K562 (cell line): ENCODE data around the gene OPA3. TPM values are rescaled to one million over a fixed set of nuclear protein-coding genes. Genes with fewer than 3 reads are reported as not detected.

Source experiments
- ARID1B ChIP-seq: fragments of 450-650 bp; IDR thresholded peaks from 2 replicates; pipeline ENCODE4 v1.6.1; 2016; ENCODE audit warnings: antibody characterized with exemption, mild to moderate bottlenecking, inconsistent platforms
- ATF1 ChIP-seq, 2 experiments: fragments of 450-650 bp in 1 of 2; IDR thresholded peaks; 2 replicates each; pipeline ENCODE4 v1.6.1; 2016; ENCODE audit warnings: missing compliant biosample characterization in 1 of 2, missing genetic modification characterization in 1 of 2
- BCL6 ChIP-seq: fragments of 250-450 bp; sonication (Bioruptor Pico); IDR thresholded peaks from 2 replicates; pipeline ENCODE4 v1.4.0; 2020
- EGR1 ChIP-seq: fragments of 450-650 bp; conservative IDR thresholded peaks from 2 replicates; pipeline ENCODE4 v1.6.1; 2017; ENCODE audit warnings: mild to moderate bottlenecking
- FOSL1 ChIP-seq: fragments of 200-800 bp; sonication (Bioruptor generic); conservative IDR thresholded peaks from 2 replicates; pipeline ENCODE4 v1.6.1; 2016; ENCODE audit warnings: missing genetic modification characterization, missing compliant biosample characterization
- FOXK1 ChIP-seq: sonication (generic); formaldehyde crosslinking; IDR thresholded peaks from 2 replicates; pipeline ENCODE4 v1.8.0; 2022; ENCODE audit warnings: missing genetic modification reagents, mild to moderate bottlenecking, borderline replicate concordance
- HDAC2 ChIP-seq: fragments of 450-650 bp; IDR thresholded peaks from 2 replicates; pipeline ENCODE4 v1.6.1; 2016; ENCODE audit warnings: mild to moderate bottlenecking
- HDAC3 ChIP-seq: fragments of 450-650 bp; IDR thresholded peaks from 2 replicates; pipeline ENCODE4 v1.6.1; 2018; ENCODE audit warnings: borderline replicate concordance, mild to moderate bottlenecking, moderate library complexity; ENCODE audit not compliant: partially characterized antibody
- JUNB ChIP-seq: fragments of 450-650 bp; formaldehyde crosslinking; conservative IDR thresholded peaks from 2 replicates; pipeline ENCODE4 v1.4.0; 2020; ENCODE audit warnings: mild to moderate bottlenecking
- NR2C1 ChIP-seq, 2 experiments: fragments of 450-650 bp; IDR thresholded peaks; 2 replicates each; pipeline ENCODE4 v1.6.1; 2017; ENCODE audit warnings: mild to moderate bottlenecking in 2 of 2, antibody characterized with exemption in 1 of 2, inconsistent platforms in 1 of 2, missing compliant biosample characterization in 1 of 2, missing genetic modification characterization in 1 of 2
- POLR2AphosphoS2 ChIP-seq: IDR thresholded peaks from 2 replicates; pipeline ENCODE4 v1.6.1; 2012; ENCODE audit warnings: low read length, improper control_type of control experiment
- SREBF1 ChIP-seq: fragments of 150-350 bp; IDR thresholded peaks from 2 replicates; pipeline ENCODE4 v1.6.1; 2014; ENCODE audit warnings: antibody characterized with exemption, low read depth, low read length, borderline replicate concordance
- ZBTB1 ChIP-seq: sonication (generic); formaldehyde crosslinking; IDR thresholded peaks from 2 replicates; pipeline ENCODE4 v1.8.1; 2023; ENCODE audit warnings: missing genetic modification reagents, low read depth, mild to moderate bottlenecking, borderline replicate concordance
- ZNF239 ChIP-seq: fragments of 250-450 bp; sonication (Bioruptor Pico); IDR thresholded peaks from 2 replicates; pipeline ENCODE4 v1.4.0; 2020; ENCODE audit warnings: mild to moderate bottlenecking
- ZNF3 ChIP-seq: fragments of 250-450 bp; sonication (Bioruptor Pico); IDR thresholded peaks from 2 replicates; pipeline ENCODE4 v1.5.0; 2021; ENCODE audit warnings: mild to moderate bottlenecking, moderate library complexity
- ZNF324 ChIP-seq: fragments of 250-450 bp; sonication (Bioruptor Pico); IDR thresholded peaks from 2 replicates; pipeline ENCODE4 v1.4.0; 2020; ENCODE audit warnings: mild to moderate bottlenecking
- ZNF354B ChIP-seq: fragments of 250-450 bp; sonication (Bioruptor Pico); IDR thresholded peaks from 2 replicates; pipeline ENCODE4 v1.4.0; 2020
- ZNF668 ChIP-seq: fragments of 250-450 bp; sonication (Bioruptor Pico); IDR thresholded peaks from 2 replicates; pipeline ENCODE4 v1.8.0; 2022; ENCODE audit warnings: mild to moderate bottlenecking, inconsistent platforms
- ZNF778 ChIP-seq: fragments of 450-650 bp; formaldehyde crosslinking; IDR thresholded peaks from 2 replicates; pipeline ENCODE4 v1.4.0; 2020; ENCODE audit warnings: mild to moderate bottlenecking, moderate library complexity
- polyA plus RNA-seq, 8 experiments: library from polyadenylated mRNA; depleted of rRNA in 4 of 8; stranded (reverse) in 5 of 8; unstranded in 3 of 8; fragments of >200 nt; fragmentation: Nextera tagmentation in 2 of 8; fragmentation: Illumina TruSeq in 1 of 8; extraction: Ambion mirVana in 2 of 8; extraction: Trizol in 1 of 8; gene quantifications; 2 replicates each; pipeline versions ENCODE4 v1.2.1 to v1.2.3, GENCODE V29; 2011 to 2014; ENCODE audit warnings: inconsistent platforms in 1 of 8, missing spikeins in 1 of 8
- total RNA-seq, 7 experiments: library from RNA; depleted of rRNA in 6 of 7; stranded (reverse); fragments of >200 nt in 6 of 7; fragmentation: Illumina TruSeq in 2 of 7; extraction: Trizol in 2 of 7; gene quantifications; 2 replicates each; pipeline versions ENCODE4 v1.2.1 to v1.2.3, GENCODE V29; 2011 to 2021; ENCODE audit warnings: low replicate concordance in 1 of 7
- TF ChIP-seq, protein P1 (sequence below): sonication (generic); formaldehyde crosslinking; IDR thresholded peaks from 2 replicates; pipeline ENCODE4 v1.9.0; 2022; ENCODE audit warnings: mild to moderate bottlenecking, missing genetic modification reagents
- TF ChIP-seq, protein P2 (sequence below): fragments of 450-650 bp; conservative IDR thresholded peaks from 2 replicates; pipeline ENCODE4 v1.6.1; 2016; ENCODE audit warnings: missing genetic modification characterization, low read depth, mild to moderate bottlenecking, missing compliant biosample characterization, moderate library complexity
- TF ChIP-seq, protein P3 (sequence below): IDR thresholded peaks from 2 replicates; pipeline ENCODE4 v1.6.1; 2016; ENCODE audit warnings: missing genetic modification characterization, missing compliant biosample characterization
- TF ChIP-seq, protein P4 (sequence below), 2 experiments: fragments of 450-650 bp; IDR thresholded peaks; 2 replicates each; pipeline ENCODE4 v1.6.1; 2016
- TF ChIP-seq, protein P5 (sequence below): fragments of 450-650 bp; formaldehyde crosslinking; IDR thresholded peaks from 2 replicates; pipeline ENCODE4 v1.4.0; 2020; ENCODE audit warnings: mild to moderate bottlenecking, moderate library complexity

OPA3 gene
- total and polyA plus RNA-seq, 9 of the 15 experiments (the other 6 are each of a cell fraction or from before 2014, with no cell fraction given) = 1.4 to 18.8 (median 9.0) TPM

DNA sequence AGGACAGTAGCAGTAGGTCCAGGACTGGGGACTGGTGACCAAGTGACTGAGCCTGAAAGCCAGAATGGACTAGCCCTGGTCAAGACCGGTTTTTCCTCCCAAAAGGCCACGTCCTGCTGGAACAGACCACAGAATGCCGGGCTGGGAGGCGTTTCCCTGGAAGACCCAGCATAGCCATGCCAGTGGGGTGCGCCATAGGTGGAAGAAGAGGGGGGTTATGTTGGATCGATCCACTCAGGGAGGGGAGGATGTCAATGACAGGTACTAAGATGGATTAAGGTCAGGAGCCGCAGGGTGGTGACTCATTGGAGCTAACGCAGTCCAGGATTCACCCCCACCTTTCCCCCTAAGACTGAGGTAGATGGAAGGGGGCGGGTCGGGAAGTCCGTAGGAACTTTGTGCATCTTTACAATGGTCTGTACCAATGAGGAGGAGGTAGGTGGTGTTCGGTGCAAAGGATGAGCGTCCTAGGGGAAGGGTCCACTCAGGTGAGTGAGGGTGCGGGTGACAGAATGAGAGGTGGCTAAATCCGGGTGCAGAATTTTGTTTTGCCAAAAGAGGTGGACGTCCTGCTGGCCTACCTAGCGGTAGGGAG lies 56.4 kb downstream of the OPA3 start (continued):
- TF ChIP-seq, protein P1, sequence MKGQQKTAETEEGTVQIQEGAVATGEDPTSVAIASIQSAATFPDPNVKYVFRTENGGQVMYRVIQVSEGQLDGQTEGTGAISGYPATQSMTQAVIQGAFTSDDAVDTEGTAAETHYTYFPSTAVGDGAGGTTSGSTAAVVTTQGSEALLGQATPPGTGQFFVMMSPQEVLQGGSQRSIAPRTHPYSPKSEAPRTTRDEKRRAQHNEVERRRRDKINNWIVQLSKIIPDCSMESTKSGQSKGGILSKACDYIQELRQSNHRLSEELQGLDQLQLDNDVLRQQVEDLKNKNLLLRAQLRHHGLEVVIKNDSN (CRISPR knock-in tag) = no peak
- TF ChIP-seq SREBF1 = no peak
- TF ChIP-seq ARID1B = no peak
- TF ChIP-seq ZNF239 (CRISPR knock-in tag) = no peak
- no peak for TF ChIP-seq ZNF778 (CRISPR knock-in tag)
- TF ChIP-seq, protein P2, sequence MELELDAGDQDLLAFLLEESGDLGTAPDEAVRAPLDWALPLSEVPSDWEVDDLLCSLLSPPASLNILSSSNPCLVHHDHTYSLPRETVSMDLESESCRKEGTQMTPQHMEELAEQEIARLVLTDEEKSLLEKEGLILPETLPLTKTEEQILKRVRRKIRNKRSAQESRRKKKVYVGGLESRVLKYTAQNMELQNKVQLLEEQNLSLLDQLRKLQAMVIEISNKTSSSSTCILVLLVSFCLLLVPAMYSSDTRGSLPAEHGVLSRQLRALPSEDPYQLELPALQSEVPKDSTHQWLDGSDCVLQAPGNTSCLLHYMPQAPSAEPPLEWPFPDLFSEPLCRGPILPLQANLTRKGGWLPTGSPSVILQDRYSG (tag) = no peak
- TF ChIP-seq, protein P3, sequence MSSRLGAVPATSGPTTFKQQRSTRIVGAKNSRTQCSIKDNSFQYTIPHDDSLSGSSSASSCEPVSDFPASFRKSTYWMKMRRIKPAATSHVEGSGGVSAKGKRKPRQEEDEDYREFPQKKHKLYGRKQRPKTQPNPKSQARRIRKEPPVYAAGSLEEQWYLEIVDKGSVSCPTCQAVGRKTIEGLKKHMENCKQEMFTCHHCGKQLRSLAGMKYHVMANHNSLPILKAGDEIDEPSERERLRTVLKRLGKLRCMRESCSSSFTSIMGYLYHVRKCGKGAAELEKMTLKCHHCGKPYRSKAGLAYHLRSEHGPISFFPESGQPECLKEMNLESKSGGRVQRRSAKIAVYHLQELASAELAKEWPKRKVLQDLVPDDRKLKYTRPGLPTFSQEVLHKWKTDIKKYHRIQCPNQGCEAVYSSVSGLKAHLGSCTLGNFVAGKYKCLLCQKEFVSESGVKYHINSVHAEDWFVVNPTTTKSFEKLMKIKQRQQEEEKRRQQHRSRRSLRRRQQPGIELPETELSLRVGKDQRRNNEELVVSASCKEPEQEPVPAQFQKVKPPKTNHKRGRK = no peak
- no peak for TF ChIP-seq ZNF668
- no peak for TF ChIP-seq ZBTB1 (CRISPR knock-in tag)
- no peak for TF ChIP-seq NR2C1 (IDR thresholded peaks at IDR 0.05)
- TF ChIP-seq NR2C1 (tag; IDR thresholded peaks at IDR 0.05) = no peak
- no peak for TF ChIP-seq JUNB (CRISPR knock-in tag)
- TF ChIP-seq, protein P4, sequence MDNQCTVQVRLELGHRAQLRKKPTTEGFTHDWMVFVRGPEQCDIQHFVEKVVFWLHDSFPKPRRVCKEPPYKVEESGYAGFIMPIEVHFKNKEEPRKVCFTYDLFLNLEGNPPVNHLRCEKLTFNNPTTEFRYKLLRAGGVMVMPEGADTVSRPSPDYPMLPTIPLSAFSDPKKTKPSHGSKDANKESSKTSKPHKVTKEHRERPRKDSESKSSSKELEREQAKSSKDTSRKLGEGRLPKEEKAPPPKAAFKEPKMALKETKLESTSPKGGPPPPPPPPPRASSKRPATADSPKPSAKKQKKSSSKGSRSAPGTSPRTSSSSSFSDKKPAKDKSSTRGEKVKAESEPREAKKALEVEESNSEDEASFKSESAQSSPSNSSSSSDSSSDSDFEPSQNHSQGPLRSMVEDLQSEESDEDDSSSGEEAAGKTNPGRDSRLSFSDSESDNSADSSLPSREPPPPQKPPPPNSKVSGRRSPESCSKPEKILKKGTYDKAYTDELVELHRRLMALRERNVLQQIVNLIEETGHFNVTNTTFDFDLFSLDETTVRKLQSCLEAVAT (IDR thresholded peaks at IDR 0.05) = peak in 1 of 2 experiments; percentile 18; a peak in 1 of 4 replicates
- no peak for TF ChIP-seq HDAC2
- TF ChIP-seq ATF1 (CRISPR knock-in tag; IDR thresholded peaks at IDR 0.05) = no peak
- no peak for TF ChIP-seq ATF1 (tag; IDR thresholded peaks at IDR 0.05)
- no peak for TF ChIP-seq ZNF3 (CRISPR knock-in tag)
- TF ChIP-seq FOSL1 (tag) = peak; percentile 44; the same call in 1 of the 2 replicates
- TF ChIP-seq POLR2AphosphoS2 = peak; percentile 94
- no peak for TF ChIP-seq ZNF354B
- TF ChIP-seq FOXK1 = peak; percentile 15; the same call in 1 of the 2 replicates
- TF ChIP-seq BCL6 (CRISPR knock-in tag) = no peak
- no peak; the same call in 1 of the 2 replicates for TF ChIP-seq EGR1
- no peak for TF ChIP-seq ZNF324
- TF ChIP-seq, protein P5, sequence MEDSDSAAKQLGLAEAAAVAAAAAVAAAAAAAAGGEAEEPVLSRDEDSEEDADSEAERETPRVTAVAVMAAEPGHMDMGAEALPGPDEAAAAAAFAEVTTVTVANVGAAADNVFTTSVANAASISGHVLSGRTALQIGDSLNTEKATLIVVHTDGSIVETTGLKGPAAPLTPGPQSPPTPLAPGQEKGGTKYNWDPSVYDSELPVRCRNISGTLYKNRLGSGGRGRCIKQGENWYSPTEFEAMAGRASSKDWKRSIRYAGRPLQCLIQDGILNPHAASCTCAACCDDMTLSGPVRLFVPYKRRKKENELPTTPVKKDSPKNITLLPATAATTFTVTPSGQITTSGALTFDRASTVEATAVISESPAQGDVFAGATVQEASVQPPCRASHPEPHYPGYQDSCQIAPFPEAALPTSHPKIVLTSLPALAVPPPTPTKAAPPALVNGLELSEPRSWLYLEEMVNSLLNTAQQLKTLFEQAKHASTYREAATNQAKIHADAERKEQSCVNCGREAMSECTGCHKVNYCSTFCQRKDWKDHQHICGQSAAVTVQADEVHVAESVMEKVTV (CRISPR knock-in tag) = no peak
- no peak for TF ChIP-seq HDAC3
